NCI-H128 (cell line): ENCODE results near the gene CLTC.

Experiments
- DNase-seq: peaks from one replicate; lab custom pipeline; 2025; ENCODE audit not compliant: unreplicated experiment; lab: John Stamatoyannopoulos, UW

The CLTC gene

GRCh38 chr17:59678918-59679317 is 59.2 kb downstream of the CLTC start:
- no peak for DNase-seq

DNA sequence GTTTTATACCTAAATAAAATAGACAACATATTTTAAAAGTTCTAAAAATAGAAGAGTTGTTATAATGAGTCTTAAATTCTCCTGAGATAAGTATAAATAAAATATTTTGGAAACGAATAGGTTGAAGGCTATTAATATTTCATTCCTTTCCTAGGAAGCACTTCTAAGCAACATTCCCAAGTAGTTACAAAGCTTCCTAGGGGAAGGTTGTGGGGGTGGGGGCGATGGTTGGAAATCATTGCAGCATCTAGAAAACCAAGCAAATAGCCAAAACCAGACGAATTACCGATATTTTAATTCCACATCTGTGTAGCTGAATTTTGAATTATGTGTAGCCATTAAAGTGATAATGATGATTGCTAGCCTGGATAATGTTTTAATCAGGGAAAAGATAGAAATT is 60.6 kb downstream of the CLTC start:
- no peak for DNase-seq

- no peak for DNase-seq
These were observed 63.6 kb downstream of the CLTC start for GRCh38 chr17:59683283-59683682.

- no peak for DNase-seq
These were observed 65.3 kb downstream of the CLTC start for GRCh38 chr17:59684967-59685366.

DNA sequence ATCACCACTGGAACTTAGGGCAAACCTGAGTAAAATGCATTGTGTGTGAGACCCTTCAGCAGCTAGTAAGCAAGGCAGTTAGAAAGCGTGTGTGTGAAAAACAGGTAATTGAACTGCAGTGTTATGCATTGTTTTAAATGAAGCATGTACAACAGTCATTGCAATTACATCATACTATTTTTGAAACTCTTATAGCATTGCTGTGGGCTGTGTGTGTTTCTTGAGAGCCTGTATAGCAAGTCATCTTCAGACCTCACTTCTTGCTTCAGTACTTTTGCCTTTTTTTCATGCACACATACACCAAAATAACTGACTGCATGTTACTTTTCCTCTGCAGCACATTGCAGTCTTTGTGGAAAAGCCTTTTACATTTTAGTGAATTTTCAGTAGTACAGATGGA is 68.3 kb downstream of the CLTC start:
- no peak for DNase-seq

GRCh38 chr17:59688496-59688895 is 68.8 kb downstream of the CLTC start:
- DNase-seq: no peak

- no peak for DNase-seq
These were observed 73.9 kb downstream of the CLTC start for GRCh38 chr17:59693582-59693981.

- no peak for DNase-seq
These were observed 74.6 kb downstream of the CLTC start for GRCh38 chr17:59694344-59694743.

DNA sequence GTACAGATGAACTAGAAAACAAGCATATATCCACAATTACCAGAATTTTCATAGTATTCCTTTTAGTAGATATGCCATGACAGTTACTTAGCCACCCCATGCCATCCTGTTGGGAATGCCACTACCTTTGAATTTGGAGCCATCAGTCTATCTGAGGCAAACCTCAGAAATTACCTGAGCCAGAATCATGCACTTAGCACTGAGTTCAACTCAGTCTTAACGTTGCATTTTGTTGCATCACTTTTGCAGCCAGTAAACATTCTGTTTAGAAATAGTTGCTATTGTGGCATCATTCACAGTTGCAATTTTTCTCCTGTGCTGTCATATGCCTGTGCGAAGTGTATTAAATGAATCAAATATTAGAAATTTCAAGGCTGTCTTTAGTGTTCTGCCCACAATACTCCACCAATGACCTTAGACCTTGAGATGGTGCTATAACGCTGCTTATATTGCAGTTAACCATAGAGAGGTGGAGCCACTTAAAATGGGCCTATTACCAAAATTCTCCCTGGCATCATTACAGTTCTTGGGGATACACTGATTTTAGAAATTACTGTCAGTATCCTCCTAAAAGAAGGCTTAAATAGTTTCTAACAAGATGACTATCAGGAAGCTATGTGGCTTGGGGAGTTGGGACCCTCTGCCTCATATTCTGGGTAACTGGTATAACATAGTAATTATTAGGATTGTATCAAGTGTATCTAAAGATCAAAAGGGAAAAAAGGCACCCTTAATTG is 76.4 kb downstream of the CLTC start:
- DNase-seq: no peak

GRCh38 chr17:59696682-59697277 is 77.1 kb downstream of the CLTC start:
- DNase-seq: no peak

GRCh38 chr17:59698143-59698542 is 78.4 kb downstream of the CLTC start:
- DNase-seq: no peak

DNA sequence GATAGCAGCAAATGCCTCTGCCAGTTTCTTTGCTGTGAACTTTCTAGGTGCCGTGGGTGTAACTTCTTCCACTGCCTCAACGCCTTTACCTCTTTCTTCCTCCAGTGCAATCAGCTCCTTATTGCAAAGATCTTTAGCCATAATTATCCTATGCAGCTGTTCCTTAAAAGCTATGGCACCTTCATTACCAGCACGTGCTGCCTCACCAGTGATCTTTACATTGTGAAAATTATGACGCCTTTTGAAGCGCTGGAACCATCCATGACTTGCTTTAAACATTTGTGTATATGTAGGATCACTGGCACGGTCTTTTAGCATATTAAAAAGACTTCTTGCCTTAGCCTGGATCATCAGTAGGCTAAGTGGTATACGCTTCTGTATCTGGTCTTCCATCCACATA is 79.5 kb downstream of the CLTC start:
- DNase-seq: no peak

- no peak for DNase-seq
These were observed 80.1 kb downstream of the CLTC start for GRCh38 chr17:59699786-59700185.

- no peak for DNase-seq
These were observed 82.6 kb downstream of the CLTC start for GRCh38 chr17:59702304-59702703.

- peak; percentile 94 for DNase-seq
These were observed 87.7 kb downstream of the CLTC start, which contains the start of the genes PTRH2 and VMP1 for GRCh38 chr17:59707149-59707970. TSS of gene PTRH2 (minus strand) at chr17:59707430. CDS start at chr17:59697978, 9,452 bp downstream. TSS of gene VMP1 (plus strand) at chr17:59707654. CDS start at chr17:59731447, 23,793 bp downstream.

DNA sequence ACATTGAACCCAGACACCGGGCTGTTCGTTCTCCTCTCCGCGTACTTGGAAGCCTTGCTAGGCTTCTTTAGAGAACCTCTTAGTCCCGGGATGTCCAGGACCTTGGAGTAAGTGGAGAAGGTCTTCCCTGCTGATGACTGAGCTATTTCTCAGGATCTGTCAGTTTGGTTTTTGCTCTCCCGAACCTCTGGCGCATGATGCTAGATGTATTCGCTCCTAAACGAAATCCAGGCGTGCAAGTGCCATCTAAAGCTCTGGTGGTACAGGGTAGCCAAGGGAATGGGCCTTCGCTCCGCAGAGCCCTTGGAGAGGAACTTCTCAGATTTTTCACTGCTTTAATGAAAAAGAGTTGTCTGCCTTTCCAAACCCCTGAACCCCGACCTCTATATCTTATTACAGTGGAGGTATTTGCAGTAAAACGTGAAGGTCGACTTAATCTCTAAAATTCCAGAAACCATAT is 88.3 kb downstream of the CLTC start:
- no peak for DNase-seq

- no peak for DNase-seq
These were observed 92.2 kb downstream of the CLTC start for GRCh38 chr17:59711936-59712335.

- DNase-seq: no peak
These were observed 93.2 kb downstream of the CLTC start for GRCh38 chr17:59712862-59713261.

DNA sequence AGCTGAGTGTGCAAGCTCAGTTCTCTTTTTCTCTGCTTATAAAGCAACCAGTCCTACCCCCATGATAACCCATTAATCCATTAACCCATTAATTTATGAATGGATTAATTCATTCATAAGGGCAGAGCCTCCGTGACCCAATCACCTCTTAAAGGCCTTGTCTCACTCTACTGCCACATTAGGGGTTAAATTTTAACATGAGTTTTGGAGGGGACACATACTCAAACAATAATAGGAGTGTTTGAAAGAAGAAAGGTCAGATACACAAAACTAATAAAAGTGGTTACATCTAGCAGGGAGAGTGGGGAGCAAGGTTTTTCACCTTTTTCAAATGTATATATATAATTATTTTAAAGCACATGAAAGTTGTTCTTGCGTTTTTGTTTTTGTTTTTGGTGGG is 94.6 kb downstream of the CLTC start:
- DNase-seq: no peak

DNA sequence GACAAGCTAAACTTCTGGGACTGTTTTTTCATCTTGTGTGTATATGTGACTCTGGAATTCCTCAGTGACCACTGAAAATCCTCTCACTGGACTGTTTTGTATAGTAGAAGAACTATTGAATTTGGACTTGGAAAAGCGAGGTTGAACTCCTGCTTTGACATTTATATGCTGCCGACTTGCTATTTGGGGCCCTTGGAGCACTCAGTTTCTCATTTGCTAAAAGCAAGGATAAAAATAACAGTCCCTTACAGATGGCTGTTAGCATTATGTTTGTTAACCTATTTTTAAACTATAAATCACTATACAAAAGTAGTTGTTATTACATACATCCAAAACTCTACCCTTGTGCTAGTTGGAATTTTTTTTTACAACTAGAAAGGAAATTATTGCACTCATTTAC is 96.7 kb downstream of the CLTC start:
- DNase-seq: no peak

GRCh38 chr17:59719526-59719925 is 99.8 kb downstream of the CLTC start:
- DNase-seq: no peak

- DNase-seq: no peak
These were observed 102.9 kb downstream of the CLTC start for GRCh38 chr17:59722623-59723022.
